ENCODE results near the gene TSN.
"Not testable (repeated sequence)": the region's sequence is repeated elsewhere in the genome, so short reads cannot be mapped to it uniquely, and the experiment has no call there.

TSN gene

GRCh38 chr2:121755237-121756111 lies at the start of gene TSN:
TSS of gene TSN (plus strand) at chr2:121755651. CDS start at chr2:121755780, 129 bp downstream.
- DNase-seq, result peak; percentile 99

GRCh38 chr2:121705958-121706357 lies 49.5 kb upstream of the TSN start:
- DNase-seq, result no peak

GRCh38 chr2:121707344-121707919 lies 48.0 kb upstream of the TSN start:
- peak; percentile 2 for DNase-seq

GRCh38 chr2:121707920-121708361 lies 47.5 kb upstream of the TSN start:
- DNase-seq, result no peak

- no peak for DNase-seq
Observed at GRCh38 chr2:121709776-121710469, 45.5 kb upstream of the TSN start.

- DNase-seq, result no peak
Observed at GRCh38 chr2:121710470-121711170, 44.8 kb upstream of the TSN start.

GRCh38 chr2:121711481-121711880 lies 44.0 kb upstream of the TSN start:
- DNase-seq, result not testable (repeated sequence)

- no peak for DNase-seq
Observed at GRCh38 chr2:121716126-121716525, 39.3 kb upstream of the TSN start.

- DNase-seq, result no peak
Observed at GRCh38 chr2:121717529-121717928, 37.9 kb upstream of the TSN start.

GRCh38 chr2:121721926-121722325 lies 33.5 kb upstream of the TSN start:
- no peak for DNase-seq

GRCh38 chr2:121722479-121722878 lies 33.0 kb upstream of the TSN start:
- no peak for DNase-seq

GRCh38 chr2:121723316-121723715 lies 32.1 kb upstream of the TSN start:
- no peak for DNase-seq

GRCh38 chr2:121727332-121727731 lies 28.1 kb upstream of the TSN start:
- no peak for DNase-seq

GRCh38 chr2:121727950-121728349 lies 27.5 kb upstream of the TSN start:
- no peak for DNase-seq

GRCh38 chr2:121731366-121731765 lies 24.1 kb upstream of the TSN start:
- no peak for DNase-seq

GRCh38 chr2:121734544-121734943 lies 20.9 kb upstream of the TSN start:
- not testable (repeated sequence) for DNase-seq

GRCh38 chr2:121735518-121736074 lies 19.9 kb upstream of the TSN start:
- DNase-seq, result no peak

GRCh38 chr2:121736140-121736461 lies 19.4 kb upstream of the TSN start:
- no peak for DNase-seq

GRCh38 chr2:121736462-121737336 lies 18.8 kb upstream of the TSN start, which contains the start of gene NIFK:
TSS of gene NIFK (minus strand) at chr2:121736875. CDS start at chr2:121736850, 25 bp downstream.
- DNase-seq, result peak; percentile 99

- no peak for DNase-seq
Observed at GRCh38 chr2:121740973-121741372, 14.5 kb upstream of the TSN start.

GRCh38 chr2:121741450-121741849 lies 14.0 kb upstream of the TSN start:
- no peak for DNase-seq

Data from NCI-H2171 (cell line).